HUDEP-2 (cell line): ENCODE measurements around the gene FRYL.
"Not testable (repeated sequence)": the region's sequence is repeated elsewhere in the genome, so short reads cannot be mapped to it uniquely, and the experiment has no call there.

Source experiments
- DNase-seq, 76 experiments: peaks; one replicate each; lab custom pipeline; 2025; ENCODE audit not compliant: unreplicated experiment in 76 of 76; lab: John Stamatoyannopoulos, UW

Gene FRYL

DNA sequence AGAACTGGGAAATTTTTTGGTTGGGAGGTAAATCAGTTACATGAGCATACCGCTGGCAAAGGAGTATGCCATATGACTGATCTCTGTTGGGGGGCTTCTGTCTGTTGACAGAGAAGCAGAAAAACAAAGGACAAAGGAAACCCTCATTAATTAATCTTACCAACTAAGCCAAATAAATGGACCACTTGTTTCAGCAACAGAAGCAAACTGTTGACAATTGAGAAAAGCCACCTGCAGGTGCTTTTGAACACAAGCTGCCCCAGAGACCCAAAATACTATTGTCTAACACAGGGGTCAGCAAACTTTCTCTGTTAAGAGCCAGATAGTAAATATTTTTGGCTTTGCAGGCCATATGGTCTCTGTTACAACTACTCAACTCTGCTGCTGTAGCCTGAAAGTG, 7.0 kb upstream of the FRYL start:
- DNase-seq: no peak

DNA sequence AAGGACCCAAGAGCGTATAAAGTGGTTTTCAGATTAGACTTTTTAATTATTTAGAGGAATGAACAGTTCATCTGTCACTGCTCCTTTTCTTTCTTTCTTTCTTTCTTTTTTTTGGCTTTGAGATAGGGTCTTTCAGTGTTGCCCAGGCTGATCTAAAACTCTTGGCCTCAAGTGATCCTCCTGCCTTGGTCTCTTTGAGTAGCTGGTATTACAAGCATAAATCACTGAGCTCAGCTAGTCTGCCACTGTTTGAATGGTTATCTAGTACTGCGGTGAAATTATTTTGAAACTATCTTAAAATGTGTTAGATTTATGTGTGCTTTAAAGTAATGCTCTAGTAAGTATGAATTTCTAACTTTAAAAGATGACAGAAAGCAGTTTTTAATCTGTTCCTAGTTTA, 6.5 kb upstream of the FRYL start:
- no peak for DNase-seq

DNA sequence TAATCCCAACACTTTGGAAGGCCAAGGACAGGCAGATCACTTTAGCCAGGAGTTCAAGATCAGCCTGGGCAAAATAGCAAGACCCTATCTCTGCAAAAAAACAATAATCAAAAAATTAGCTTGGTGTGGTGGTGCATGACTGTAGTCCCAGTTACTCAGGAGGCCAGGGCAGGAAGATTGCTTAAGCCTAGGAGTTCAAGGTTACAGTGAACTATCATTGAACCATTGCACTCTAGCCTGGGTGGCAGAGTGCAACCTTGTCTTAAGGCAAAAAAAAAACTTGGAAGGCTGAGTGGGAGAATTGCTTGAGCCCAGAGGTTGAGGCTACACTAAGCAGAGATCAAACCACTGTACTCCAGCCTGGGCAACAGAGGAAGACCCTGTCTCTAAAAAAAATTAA, 5.2 kb upstream of the FRYL start:
- DNase-seq: no peak

GRCh38 chr4:48781968-48782367, 1.9 kb upstream of the FRYL start:
- no peak for DNase-seq

DNA sequence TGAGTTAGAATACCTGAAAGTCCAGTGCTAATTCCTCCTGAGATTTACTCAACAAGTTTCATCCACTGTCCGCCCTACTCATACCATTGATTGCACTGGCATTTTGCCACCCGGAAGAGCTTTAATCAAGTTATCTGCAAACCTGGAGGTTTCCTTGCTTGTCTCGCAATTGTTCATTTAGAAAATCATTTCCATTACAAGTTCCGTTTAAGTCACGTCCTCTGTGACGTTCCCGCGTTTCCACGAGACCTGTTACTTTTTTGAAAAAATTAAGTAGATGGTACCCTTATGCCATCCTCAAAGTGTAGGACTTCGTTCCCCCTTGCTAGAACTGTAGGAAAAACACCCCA, 761 bp upstream of the FRYL start:
- DNase-seq: peak in 28 of 76 experiments; percentile 0 to 50 (median 12)

GRCh38 chr4:48779095-48779997, 733 bp downstream of the FRYL start:
- peak in 52 of 76 experiments; percentile 1 to 70 (median 39) for DNase-seq

DNA sequence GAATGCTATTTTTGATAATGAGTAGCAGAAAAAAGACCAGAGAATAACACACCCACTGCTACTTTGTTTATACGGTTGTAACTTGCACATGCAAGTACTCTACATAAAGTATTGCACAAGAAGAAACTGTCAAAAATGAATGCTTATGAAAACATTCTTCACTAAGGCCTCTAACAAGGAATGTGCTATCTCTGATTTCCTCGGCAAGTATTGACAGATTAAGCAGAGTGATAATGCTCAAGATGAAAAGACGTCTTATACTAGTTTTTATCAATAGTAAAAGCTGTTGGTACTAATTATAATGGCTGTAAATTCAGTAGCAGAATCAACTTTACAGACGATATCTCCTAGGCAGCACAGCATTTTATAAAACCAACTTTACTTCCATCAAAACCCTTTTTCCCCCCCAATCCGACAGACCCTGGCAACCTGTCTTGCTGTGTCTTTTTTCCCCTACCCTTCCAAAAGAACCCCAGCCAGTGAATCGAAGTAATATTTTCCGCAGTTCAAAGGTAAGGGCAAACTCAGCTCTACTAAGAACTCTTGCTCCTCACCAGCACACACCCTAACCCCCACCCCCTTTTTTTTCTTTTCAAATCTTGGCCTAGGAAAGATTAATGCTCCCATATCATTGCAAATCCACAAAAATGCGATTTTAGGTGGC, 1.5 kb downstream of the FRYL start:
- DNase-seq: peak in 1 of 76 experiments; percentile 11

DNA sequence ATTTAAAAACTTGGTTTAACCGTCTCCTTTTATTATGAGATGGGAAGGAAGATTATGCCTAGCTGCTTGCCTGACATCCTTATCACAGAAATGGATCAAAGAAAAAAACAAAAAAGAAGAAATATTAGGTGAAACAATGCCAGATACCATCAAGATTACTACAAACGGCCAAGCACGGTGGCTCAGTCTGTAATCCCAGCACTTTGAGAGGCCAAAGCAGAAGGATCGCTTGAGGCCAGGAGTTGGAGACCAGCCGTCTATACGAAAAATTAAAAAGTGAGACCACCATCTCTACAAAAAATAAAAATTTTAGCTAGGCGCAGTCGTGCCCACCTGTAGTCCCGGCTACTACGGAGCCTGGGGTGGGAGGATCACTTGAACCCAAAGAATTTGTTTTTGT, 2.3 kb downstream of the FRYL start:
- no peak for DNase-seq

GRCh38 chr4:48774760-48775710, 5.0 kb downstream of the FRYL start:
- DNase-seq: no peak

DNA sequence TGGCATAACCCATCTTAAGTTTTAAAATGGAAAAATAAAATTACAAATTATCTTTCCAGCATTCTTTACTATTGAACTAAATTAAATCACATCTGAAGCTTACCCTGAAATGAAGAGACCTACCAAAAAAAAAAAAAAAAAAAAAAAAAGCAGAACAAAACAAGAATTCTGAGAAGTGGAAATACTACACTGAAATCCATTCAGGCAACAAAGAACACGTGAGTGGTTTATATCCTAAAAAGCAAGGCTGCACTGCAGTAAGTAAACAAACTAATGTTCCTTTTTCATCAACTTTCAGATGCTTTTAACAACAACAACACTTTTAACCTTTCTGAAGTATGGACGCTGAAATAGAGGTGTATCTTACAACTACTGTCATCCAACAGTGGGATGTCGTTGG, 7.5 kb downstream of the FRYL start:
- no peak for DNase-seq

DNA sequence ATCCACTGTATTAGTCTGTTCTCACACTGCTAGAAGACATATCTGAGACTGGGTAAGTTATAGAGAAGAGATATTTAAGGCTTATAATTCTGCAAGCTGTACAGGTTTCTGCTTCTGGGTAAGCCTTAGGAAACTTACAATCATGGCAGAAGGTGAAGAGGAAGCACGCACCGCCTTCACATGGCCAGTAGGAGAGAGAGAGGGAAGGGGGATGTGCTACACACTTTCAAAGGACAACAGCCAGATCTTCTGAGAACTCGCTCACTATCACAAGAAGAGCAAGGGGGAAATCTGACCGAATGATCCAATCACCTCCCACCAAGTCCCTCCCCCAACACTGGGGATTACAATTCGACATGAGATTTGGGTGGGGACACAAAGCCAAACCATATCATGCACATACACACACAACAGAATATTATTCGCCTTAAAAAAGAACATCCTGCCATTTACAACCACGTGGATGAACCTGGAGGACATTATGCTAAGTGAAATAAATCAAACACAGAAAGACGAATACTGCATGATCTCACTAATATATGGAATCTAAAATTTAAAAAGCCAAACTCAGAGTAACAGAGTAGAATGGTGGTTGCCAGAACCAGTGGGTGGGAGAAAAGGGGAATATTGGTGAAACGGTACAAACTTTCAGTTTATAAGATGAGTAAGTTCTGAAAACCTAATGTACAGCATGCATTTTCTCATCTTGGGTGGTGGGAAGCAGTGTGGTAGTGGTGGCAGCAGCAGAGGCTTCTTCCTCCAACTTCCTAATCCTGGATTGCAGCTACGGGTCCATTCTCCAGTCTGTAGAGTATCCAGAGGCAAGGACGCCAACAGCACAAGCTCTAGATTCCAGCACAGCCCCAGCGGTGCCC, 12.8 kb downstream of the FRYL start:
- DNase-seq: no peak

- no peak for DNase-seq
These were observed 13.8 kb downstream of the FRYL start for GRCh38 chr4:48766131-48766792.

DNA sequence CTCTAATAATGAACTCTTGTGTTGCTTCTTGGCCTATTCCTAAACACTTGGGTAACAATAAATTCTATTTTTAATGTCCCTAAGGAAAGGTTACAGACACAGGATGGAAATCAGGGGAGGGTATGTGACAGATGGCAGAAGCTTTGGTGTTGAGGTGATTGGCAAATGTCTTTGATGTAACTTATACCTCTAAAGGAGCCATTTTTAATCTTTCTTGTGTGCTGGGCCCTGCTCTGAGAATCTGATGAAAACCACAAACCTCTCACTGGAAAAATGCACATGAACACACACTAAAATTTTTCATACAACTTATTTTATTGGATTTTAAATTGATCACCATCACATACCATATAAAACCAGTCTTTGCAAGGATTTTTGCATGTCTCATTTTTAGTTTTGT, 17.7 kb downstream of the FRYL start:
- no peak for DNase-seq

GRCh38 chr4:48761286-48761685, 18.8 kb downstream of the FRYL start:
- no peak for DNase-seq

DNA sequence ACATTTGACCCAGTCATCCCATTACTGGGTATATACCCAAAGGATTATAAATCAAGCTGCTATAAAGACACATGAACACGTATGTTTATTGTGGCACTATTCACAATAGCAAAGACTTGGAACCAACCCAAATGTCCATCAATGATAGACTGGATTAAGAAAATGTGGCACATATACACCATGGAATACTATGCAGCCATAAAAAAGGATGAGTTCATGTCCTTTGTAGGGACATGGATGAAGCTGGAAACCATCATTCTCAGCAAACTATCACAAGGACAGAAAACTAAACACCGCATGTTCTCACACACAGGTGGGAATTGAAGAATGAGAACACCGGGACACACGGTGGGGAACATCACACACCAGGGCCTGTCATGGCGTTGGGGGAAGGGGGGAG, 21.4 kb downstream of the FRYL start:
- DNase-seq: not testable (repeated sequence)

GRCh38 chr4:48756689-48757220, 23.3 kb downstream of the FRYL start:
- no peak for DNase-seq

GRCh38 chr4:48755281-48755680, 24.8 kb downstream of the FRYL start:
- no peak for DNase-seq

GRCh38 chr4:48753159-48753558, 26.9 kb downstream of the FRYL start:
- no peak for DNase-seq

DNA sequence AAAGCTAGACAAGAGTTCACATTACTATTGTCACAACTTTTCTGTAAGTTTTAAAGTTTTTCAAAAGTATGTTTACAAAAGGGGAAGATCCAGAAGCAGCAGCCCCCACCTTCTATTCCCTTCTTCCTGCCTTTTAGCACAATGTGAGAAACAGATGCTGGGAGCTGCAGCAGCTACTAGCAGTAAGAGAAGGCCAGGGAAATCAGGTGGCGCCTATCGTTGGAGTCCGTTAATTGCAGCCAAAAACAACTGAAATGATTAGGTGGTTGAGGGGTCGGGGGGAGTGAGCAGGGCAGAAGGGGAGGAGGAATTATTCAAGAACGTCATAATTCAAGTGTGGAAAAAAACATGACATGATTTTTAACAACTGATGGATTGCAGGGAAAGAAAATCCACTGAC, 27.4 kb downstream of the FRYL start:
- no peak for DNase-seq
